Measurements from ENCODE around the gene PTPN7.
A peak's percentile ranks its signal among the peaks of the same experiment; 100 is the strongest.

Gene PTPN7

GRCh38 chr1:202162418-202163280 lies 2.2 kb upstream of the PTPN7 start:
- no peak overlapping the region for H3K4me3 ChIP-seq (ENCODE audit: low read depth, low read length)
- H3K36me3 ChIP-seq (ENCODE audit: control insufficient read depth, insufficient read depth, low read length): no peaks in the 10 kb centered on the region
- H3K4me1 ChIP-seq (ENCODE audit: control insufficient read depth, insufficient read depth, low read length): peaks cover 20% of the 10 kb centered on the region
- peak overlapping the region; percentile 18 for H3K9ac ChIP-seq (ENCODE audit: low read depth, low read length)
- H3K27me3 ChIP-seq (ENCODE audit: control insufficient read depth, insufficient read depth, low read length): no peaks in the 10 kb centered on the region
- no peaks in the 10 kb centered on the region for H3K9me3 ChIP-seq (ENCODE audit: control insufficient read depth, insufficient read depth, low read length)

GRCh38 chr1:202162047-202162417 lies 1.6 kb upstream of the PTPN7 start:
- Histone ChIP-seq H3K27me3 (ENCODE audit: control insufficient read depth, insufficient read depth, low read length) (no peaks in the 10 kb centered on the region), H3K9me3 (ENCODE audit: control insufficient read depth, insufficient read depth, low read length) (no peaks in the 10 kb centered on the region), H3K36me3 (ENCODE audit: control insufficient read depth, insufficient read depth, low read length) (no peaks in the 10 kb centered on the region), H3K4me3 (ENCODE audit: low read depth, low read length) (no peak overlapping the region), H3K4me1 (ENCODE audit: control insufficient read depth, insufficient read depth, low read length) (peaks cover 20% of the 10 kb centered on the region), H3K9ac (ENCODE audit: low read depth, low read length) (peak overlapping the region; percentile 18)

GRCh38 chr1:202161151-202162046 lies 997 bp upstream of the PTPN7 start:
- H3K36me3 ChIP-seq (ENCODE audit: control insufficient read depth, insufficient read depth, low read length): no peaks in the 10 kb centered on the region
- peak overlapping the region; percentile 18 for H3K9ac ChIP-seq (ENCODE audit: low read depth, low read length)
- no peak overlapping the region for H3K4me3 ChIP-seq (ENCODE audit: low read depth, low read length)
- peaks cover 20% of the 10 kb centered on the region for H3K4me1 ChIP-seq (ENCODE audit: control insufficient read depth, insufficient read depth, low read length)
- H3K9me3 ChIP-seq (ENCODE audit: control insufficient read depth, insufficient read depth, low read length): no peaks in the 10 kb centered on the region
- H3K27me3 ChIP-seq (ENCODE audit: control insufficient read depth, insufficient read depth, low read length): no peaks in the 10 kb centered on the region

GRCh38 chr1:202159534-202160371 lies 649 bp downstream of the PTPN7 start:
- no peaks in the 10 kb centered on the region for H3K27me3 ChIP-seq (ENCODE audit: control insufficient read depth, insufficient read depth, low read length)
- H3K4me1 ChIP-seq (ENCODE audit: control insufficient read depth, insufficient read depth, low read length): peaks cover 12% of the 10 kb centered on the region
- H3K9me3 ChIP-seq (ENCODE audit: control insufficient read depth, insufficient read depth, low read length): no peaks in the 10 kb centered on the region
- no peaks in the 10 kb centered on the region for H3K36me3 ChIP-seq (ENCODE audit: control insufficient read depth, insufficient read depth, low read length)
- no peak overlapping the region for H3K4me3 ChIP-seq (ENCODE audit: low read depth, low read length)
- H3K9ac ChIP-seq (ENCODE audit: low read depth, low read length): no peak overlapping the region

- peaks cover 18% of the 10 kb centered on the region for H3K4me1 ChIP-seq (ENCODE audit: control insufficient read depth, insufficient read depth, low read length)
- no peaks in the 10 kb centered on the region for H3K36me3 ChIP-seq (ENCODE audit: control insufficient read depth, insufficient read depth, low read length)
- no peaks in the 10 kb centered on the region for H3K9me3 ChIP-seq (ENCODE audit: control insufficient read depth, insufficient read depth, low read length)
- no peaks in the 10 kb centered on the region for H3K27me3 ChIP-seq (ENCODE audit: control insufficient read depth, insufficient read depth, low read length)
- no peak overlapping the region for H3K4me3 ChIP-seq (ENCODE audit: low read depth, low read length)
- H3K9ac ChIP-seq (ENCODE audit: low read depth, low read length): peak overlapping the region; percentile 16
Observed at GRCh38 chr1:202158810-202159533, 1.4 kb downstream of the PTPN7 start.

GRCh38 chr1:202157945-202158344 lies 2.5 kb downstream of the PTPN7 start:
- Histone ChIP-seq H3K4me3 (ENCODE audit: low read depth, low read length) (no peak overlapping the region), H3K9ac (ENCODE audit: low read depth, low read length) (no peak overlapping the region), H3K9me3 (ENCODE audit: control insufficient read depth, insufficient read depth, low read length) (no peaks in the 10 kb centered on the region), H3K4me1 (ENCODE audit: control insufficient read depth, insufficient read depth, low read length) (peaks cover 18% of the 10 kb centered on the region), H3K27me3 (ENCODE audit: control insufficient read depth, insufficient read depth, low read length) (no peaks in the 10 kb centered on the region), H3K36me3 (ENCODE audit: control insufficient read depth, insufficient read depth, low read length) (no peaks in the 10 kb centered on the region)

GRCh38 chr1:202156590-202156989 lies 3.8 kb downstream of the PTPN7 start:
- Histone ChIP-seq H3K9ac (ENCODE audit: low read depth, low read length) (no peak overlapping the region), H3K36me3 (ENCODE audit: control insufficient read depth, insufficient read depth, low read length) (no peaks in the 10 kb centered on the region), H3K4me1 (ENCODE audit: control insufficient read depth, insufficient read depth, low read length) (peaks cover 14% of the 10 kb centered on the region)

GRCh38 chr1:202155478-202156021 lies 4.9 kb downstream of the PTPN7 start:
- no peaks in the 10 kb centered on the region for H3K9me3 ChIP-seq (ENCODE audit: control insufficient read depth, insufficient read depth, low read length)
- H3K4me3 ChIP-seq (ENCODE audit: low read depth, low read length): no peak overlapping the region
- H3K36me3 ChIP-seq (ENCODE audit: control insufficient read depth, insufficient read depth, low read length): no peaks in the 10 kb centered on the region
- no peak overlapping the region for H3K9ac ChIP-seq (ENCODE audit: low read depth, low read length)
- H3K27me3 ChIP-seq (ENCODE audit: control insufficient read depth, insufficient read depth, low read length): no peaks in the 10 kb centered on the region
- H3K4me1 ChIP-seq (ENCODE audit: control insufficient read depth, insufficient read depth, low read length): peaks cover 14% of the 10 kb centered on the region

More at GRCh38 chr1:202156590-202156989, 3.8 kb downstream of the PTPN7 start:
- Histone ChIP-seq H3K9me3 (ENCODE audit: control insufficient read depth, insufficient read depth, low read length) (no peaks in the 10 kb centered on the region), H3K27me3 (ENCODE audit: control insufficient read depth, insufficient read depth, low read length) (no peaks in the 10 kb centered on the region), H3K4me3 (ENCODE audit: low read depth, low read length) (no peak overlapping the region)

- Histone ChIP-seq H3K9me3 (ENCODE audit: control insufficient read depth, insufficient read depth, low read length) (no peaks in the 10 kb centered on the region), H3K4me1 (ENCODE audit: control insufficient read depth, insufficient read depth, low read length) (peaks cover 14% of the 10 kb centered on the region), H3K4me3 (ENCODE audit: low read depth, low read length) (no peak overlapping the region), H3K27me3 (ENCODE audit: control insufficient read depth, insufficient read depth, low read length) (no peaks in the 10 kb centered on the region), H3K36me3 (ENCODE audit: control insufficient read depth, insufficient read depth, low read length) (no peaks in the 10 kb centered on the region), H3K9ac (ENCODE audit: low read depth, low read length) (no peak overlapping the region)
Observed at GRCh38 chr1:202154766-202155477, 5.5 kb downstream of the PTPN7 start.

GRCh38 chr1:202154148-202154765 lies 6.1 kb downstream of the PTPN7 start:
- no peaks in the 10 kb centered on the region for H3K9me3 ChIP-seq (ENCODE audit: control insufficient read depth, insufficient read depth, low read length)
- no peaks in the 10 kb centered on the region for H3K36me3 ChIP-seq (ENCODE audit: control insufficient read depth, insufficient read depth, low read length)
- H3K27me3 ChIP-seq (ENCODE audit: control insufficient read depth, insufficient read depth, low read length): no peaks in the 10 kb centered on the region
- H3K4me3 ChIP-seq (ENCODE audit: low read depth, low read length): no peak overlapping the region
- peaks cover 10% of the 10 kb centered on the region for H3K4me1 ChIP-seq (ENCODE audit: control insufficient read depth, insufficient read depth, low read length)
- H3K9ac ChIP-seq (ENCODE audit: low read depth, low read length): no peak overlapping the region

Measured in iPS-15b (cell line).